Stimulated activated CD8-positive, alpha-beta memory T cell treated with anti-CD3 and anti-CD28 coated beads, Interleukin-4, amount 100 ng/mL, for 1 hour (primary cell): ENCODE measurements around the gene LARP4.
"Not testable (repeated sequence)": the region's sequence is repeated elsewhere in the genome, so short reads cannot be mapped to it uniquely, and the experiment has no call there.

Source experiments
- DNase-seq, 2 donors: peaks; one replicate each; pipeline ENCODE4 v3.0.0-alpha.2; 2020; ENCODE audit warnings: low read depth in 2 of 2, low spot score in 1 of 2

Gene LARP4

GRCh38 chr12:50400638-50401499 lies at the start of gene LARP4:
Gene LARP4, plus strand, starts transcription at chr12:50400885. Its CDS starts 126 bp downstream, at chr12:50401011.
- peak; percentile 60 to 78 for DNase-seq

DNA sequence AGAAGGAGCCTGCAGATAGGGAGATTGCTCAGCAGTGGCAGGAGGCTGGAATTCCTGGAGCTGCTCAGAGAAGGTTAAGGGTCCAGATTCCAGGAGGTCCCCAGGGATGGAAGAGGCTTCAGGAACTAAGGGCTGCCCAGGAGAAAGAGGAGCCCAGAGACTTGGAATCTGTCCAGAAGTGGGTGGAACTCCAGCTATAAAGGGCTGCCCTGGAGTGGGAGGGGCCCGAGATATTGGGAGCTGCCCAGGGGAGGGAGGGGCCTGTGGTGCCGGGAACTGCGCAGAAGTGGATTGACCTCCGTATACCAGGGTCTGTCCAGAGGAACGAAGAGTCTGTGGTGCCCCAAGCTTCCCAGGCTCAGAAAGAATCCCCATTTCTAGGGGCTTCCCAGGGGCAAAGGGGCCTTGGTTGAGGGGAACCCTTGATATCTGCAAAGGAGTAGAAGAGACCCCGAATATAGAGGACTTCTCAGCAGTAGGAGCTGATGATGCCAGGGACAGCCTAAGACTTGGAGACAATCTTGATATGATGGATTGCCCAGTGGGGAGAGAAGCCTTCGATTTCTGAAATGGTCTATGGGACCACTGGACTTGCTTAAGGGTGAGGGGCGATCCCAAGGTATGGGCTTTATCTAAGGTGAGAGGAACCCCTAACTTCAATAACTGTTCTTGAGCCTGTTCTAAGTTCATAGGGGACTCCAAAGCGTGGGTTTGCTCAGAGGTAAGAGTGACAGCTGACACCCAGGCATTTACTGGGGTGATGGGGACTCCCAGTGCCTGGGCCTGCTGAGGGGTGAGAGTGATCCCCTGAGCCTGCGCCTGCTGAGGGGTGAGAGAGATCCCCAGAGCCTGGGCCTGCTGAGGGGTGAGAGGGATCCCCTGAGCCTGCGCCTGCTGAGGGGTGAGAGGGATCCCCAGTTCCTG lies 49.3 kb upstream of the LARP4 start:
- DNase-seq: no peak

DNA sequence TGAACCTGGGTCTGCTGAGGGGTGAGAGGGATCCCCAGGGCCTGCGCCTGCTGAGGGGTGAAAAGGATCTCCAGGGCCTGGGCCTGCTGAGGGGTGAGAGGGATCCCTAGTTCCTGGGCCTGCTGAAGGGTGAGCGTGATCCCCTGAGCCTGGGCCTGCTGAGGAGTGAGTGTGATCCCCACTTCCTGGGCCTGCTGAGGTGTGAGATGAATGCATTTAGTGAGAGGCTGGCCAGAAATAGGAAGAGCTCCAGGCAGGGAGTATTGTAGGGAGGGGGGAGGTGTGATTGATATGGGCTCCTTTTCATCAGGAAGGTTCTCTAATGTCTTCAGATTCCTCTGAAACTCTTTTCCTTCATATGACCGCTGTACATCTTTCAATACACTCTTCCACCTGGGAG lies 47.3 kb upstream of the LARP4 start:
- no peak for DNase-seq

- no peak for DNase-seq
Observed at GRCh38 chr12:50353869-50354593, 46.7 kb upstream of the LARP4 start.

GRCh38 chr12:50354908-50355307 lies 45.8 kb upstream of the LARP4 start:
- DNase-seq: no peak

- DNase-seq: no peak
Observed at GRCh38 chr12:50355365-50355764, 45.3 kb upstream of the LARP4 start.

- DNase-seq: no peak
Observed at GRCh38 chr12:50362671-50363070, 38.0 kb upstream of the LARP4 start.

- no peak for DNase-seq
Observed at GRCh38 chr12:50363141-50363540, 37.5 kb upstream of the LARP4 start.

DNA sequence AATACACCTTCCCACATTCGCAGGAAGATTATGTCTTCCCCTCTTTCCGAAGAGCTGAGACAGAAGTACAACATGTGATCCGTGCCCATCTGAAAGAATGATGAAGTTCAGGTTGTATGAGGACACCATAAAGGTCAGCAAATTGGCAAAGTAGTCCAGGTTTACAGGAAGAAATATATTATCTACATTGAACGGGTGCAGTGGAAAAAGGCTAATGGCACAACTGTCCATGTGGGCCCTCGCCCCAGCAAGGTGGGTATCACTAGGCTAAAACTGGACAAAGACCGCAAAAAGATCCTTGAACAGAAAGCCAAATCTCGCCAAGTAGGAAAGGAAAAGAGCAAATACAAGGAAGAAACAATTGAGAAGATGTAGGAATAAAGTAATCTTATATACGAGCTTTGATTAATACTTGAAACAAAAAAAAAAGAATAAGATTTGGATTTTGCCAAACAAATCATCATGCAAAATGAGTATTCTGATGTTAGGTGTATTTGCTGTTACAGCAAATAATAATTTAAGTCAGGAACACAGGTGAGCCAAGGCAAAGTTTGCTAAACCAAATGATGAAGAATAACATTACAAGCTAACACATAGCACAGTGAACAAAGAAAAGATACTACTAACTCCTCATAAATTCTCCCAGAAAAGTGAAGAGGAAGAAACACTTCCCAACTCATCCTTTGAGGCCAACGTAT lies 34.8 kb upstream of the LARP4 start:
- DNase-seq: no peak

GRCh38 chr12:50370672-50371071 lies 30.0 kb upstream of the LARP4 start:
- not testable (repeated sequence) for DNase-seq

- no peak for DNase-seq
Observed at GRCh38 chr12:50375802-50376201, 24.9 kb upstream of the LARP4 start.

DNA sequence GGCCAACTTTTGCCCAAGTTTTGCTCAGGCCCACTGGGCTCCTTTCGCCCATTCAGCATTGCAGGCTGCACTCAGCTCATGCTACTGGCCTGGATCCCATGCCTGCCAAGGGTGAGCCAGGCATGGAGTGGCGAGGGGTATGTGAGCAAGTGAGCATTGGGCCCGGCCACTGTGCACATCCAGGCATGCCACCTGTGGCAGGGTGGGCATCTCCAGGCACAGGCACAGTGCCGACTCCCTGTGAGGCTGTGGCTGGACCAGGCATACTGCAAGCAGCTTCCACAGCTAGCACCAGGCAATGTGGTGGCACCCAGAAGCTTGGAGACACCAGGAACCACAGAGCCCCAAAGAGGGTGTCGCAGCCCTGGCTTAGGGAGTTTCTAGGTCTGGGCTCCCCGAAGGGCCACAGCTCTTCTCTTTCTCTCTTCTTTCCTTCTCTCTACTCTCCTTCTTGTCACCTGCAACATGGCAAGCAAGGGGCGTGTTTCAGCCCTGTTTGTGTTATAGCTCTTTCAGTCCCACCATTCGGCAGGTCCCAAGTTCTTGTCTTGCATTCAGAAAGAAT lies 19.8 kb upstream of the LARP4 start:
- DNase-seq: no peak

DNA sequence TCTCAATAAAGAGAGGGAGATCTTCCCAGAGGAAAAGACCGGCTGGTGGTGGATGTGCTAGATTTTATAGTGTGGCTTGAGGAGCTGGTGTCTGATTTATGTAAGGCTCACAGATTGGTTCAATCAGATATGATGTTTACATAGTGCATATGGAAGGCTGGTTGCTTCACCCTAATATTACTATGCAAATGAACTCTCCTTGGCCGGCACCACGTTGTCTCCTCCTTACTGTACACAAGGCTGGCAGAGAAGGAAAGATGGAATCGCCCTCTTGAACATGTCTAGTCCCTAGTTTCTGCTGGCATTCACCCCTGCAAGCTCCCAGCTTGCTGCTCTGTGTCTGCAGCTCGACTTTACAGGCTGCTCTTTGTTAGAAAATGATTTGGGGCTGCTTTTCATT lies 13.2 kb upstream of the LARP4 start:
- DNase-seq: no peak

DNA sequence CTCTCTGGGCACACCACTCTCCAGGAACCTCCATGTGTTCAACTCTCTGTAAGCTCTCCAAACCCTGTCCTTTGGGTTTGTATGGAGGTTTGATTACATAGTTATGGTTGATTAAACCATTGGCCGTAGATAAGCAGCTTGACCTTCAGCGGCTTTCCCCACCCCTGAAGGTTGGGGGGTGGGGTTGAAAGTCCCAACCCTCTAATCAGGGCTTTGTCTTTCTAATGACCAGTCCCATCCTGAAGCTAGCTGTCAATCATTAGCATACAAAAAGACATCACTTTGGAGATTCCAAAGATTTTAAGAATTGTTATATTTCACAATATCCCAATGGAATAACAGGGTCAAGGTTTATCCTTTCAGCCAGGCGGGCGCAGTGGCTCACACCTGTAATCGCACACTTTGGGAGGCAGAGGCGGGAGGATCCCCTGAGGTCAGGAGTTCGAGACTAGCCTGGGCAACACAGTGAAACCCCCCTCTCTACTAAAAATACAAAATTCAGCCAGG lies 12.7 kb upstream of the LARP4 start:
- DNase-seq: no peak

DNA sequence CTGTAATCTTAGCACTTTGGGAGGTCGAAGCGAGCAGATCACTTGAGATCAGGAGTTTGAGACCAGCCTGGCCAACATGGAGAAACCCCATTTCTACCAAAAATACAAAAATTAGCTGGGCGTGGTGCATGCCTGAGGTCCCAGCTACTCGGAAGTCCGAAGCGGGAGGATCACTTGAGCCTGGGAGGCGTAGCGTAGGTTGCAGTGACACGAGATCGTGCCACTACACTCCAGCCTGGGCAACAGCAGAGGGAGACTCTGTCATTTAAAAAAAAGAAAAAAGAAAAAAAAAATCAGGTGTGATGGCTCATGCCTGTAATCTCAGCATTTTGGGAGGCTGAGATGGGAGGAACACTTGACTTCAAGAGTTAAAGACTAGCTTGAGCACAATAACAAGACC lies 11.9 kb upstream of the LARP4 start:
- not testable (repeated sequence) for DNase-seq

DNA sequence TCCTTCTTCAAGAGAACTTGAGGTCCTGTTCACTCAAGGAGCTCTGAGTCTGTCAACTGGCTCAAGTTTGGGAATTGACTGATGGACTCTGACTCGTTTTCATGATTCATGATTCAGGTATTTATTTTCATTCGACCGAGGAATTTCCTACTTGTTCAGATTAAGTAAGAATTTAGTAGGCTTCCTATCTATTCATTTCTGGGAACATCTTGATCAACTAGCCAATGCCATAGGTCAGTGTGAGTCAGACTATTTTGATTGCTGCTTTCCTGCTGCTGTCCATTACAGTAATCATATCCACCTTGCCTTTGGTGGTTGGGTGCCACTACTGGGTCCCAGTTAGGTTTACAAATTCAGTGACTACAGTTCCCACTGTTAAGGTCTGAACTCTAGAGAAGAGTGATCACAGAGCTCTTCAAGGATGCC lies 10.4 kb upstream of the LARP4 start:
- DNase-seq: no peak

DNA sequence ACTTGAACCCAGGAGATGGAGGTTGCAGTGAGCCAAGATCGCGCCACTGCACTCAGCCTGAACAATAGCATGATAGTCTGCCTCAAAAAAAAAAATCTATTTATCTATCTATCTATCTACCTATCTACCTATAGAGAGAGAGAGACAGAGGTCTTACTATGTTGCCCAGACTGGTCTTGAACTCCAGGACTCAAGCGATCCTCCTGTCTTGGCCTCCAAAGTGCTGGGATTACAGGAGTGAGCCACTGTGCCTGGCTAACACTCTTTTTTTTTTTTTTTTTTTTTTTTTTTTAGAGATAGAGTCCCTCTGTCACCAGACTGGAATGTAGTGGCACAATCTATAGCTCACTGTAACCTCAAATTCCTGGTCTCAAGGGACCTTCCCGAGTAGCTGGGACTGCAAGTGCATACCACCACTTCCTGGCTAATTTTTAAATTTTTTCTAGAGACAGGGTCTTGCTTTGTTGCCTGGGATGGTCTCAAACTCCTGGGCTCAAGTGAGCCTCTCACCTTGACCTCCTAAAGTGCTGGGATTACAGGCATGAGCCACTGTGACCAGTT lies 6.1 kb upstream of the LARP4 start:
- DNase-seq: no peak

GRCh38 chr12:50397117-50397650 lies 3.5 kb upstream of the LARP4 start:
- DNase-seq: no peak

DNA sequence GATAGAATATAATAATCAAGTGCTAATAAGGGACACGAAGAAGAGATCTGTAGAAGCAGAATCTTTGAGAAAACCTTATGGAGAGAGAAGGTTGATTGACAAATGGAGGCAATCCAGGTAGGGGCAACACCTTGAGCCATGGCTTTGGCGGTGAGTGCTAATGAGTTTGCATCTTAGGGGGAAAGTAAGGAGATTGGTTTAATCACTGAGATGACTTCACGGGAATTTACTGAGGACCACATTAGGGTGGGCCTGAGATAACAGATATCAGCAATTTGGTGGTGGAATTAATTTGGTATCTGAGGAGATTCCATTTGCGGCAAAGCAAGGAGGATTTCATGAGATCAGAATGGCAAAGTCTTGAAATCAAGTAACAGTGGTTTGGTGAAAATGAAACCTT lies 1.8 kb upstream of the LARP4 start:
- DNase-seq: no peak
